NOMO-1 treated with dmso at 0.1 percent for 144 hours (cell line): ENCODE data around the gene RPRD2.
A peak's percentile ranks its signal among the peaks of the same experiment; 100 is the strongest.

Source experiments
- DNase-seq: peaks from one replicate; lab custom pipeline; 2025; ENCODE audit not compliant: unreplicated experiment; lab: John Stamatoyannopoulos, UW

The RPRD2 gene

DNA sequence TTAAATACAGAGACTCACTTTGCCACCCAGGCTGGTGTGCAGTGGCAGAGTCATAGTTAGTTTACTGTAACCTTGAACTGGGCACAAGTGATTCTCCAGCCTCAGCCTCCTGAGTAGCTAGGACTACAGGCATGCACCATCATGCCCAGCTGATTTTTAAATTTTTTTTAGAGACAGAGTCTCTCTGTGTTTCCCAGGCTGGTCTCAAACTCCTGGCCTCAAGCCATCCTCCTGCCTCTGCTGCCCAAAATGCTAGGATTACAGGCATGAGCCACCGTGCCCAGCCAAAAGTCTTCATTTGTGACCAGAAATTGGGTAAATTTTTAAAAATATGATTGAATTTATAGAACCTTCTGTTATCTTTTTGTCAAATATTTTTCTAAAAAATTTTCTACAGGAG is 105.3 kb downstream of the RPRD2 start:
- DNase-seq = no peak

GRCh38 chr1:150472601-150473200 is 108.8 kb downstream of the RPRD2 start:
- no peak for DNase-seq

DNA sequence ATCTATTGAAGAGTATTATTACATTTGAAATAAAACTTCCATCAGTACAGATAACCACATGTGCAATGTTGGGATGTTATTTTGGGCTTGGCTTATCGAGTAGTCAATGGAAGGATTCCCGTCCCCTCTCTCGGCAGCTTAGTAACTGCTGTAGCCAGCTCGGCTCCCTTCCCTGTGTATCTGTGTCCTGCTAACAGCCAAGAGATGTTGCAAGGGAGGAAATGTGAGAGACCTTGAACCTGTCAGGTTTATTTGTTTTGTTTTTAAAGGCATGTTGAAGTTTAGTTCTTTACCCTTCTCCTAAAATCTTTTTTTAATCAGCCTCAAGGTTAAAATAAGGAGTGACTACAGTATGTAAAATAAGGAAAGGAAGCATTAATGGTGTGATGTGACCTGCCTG is 109.7 kb downstream of the RPRD2 start:
- no peak for DNase-seq

DNA sequence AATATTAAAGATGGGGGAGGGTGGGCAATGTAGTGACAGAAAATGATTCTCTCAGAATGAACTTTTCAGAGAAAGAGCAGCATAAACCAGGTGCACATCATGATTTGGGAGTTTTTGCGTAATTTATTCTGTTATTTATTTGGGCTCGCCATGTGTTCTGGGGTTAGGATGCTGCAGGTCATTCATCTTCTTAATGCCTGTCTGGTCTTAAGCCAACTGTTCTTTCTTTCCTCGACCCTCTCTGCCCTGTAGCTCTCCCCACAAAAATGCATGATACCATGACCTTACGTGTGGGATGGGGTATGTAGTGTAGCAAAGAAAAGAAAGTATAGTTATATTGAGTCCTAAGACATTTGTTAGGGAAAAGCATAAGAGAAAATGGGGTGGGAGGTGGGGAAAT is 110.9 kb downstream of the RPRD2 start:
- DNase-seq = no peak

DNA sequence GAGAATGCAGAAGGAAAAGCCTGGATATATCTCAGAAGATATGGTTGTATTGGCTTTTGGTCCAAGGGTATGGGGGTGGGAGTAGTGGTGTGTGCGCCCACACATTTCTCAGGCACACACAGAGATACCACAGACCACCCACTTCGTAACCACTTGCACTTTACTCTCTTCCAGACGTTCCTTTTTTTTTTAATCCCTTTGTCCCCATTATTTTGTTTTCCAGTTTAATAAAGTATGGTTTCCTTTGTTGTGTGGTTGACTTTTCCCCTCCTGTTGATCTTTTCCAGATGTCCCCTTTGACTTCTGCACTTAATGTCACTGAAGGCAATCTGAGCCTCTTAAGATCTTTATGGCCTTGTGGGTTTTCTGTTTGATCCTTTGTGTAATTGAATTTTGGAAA is 112.8 kb downstream of the RPRD2 start:
- no peak for DNase-seq

DNA sequence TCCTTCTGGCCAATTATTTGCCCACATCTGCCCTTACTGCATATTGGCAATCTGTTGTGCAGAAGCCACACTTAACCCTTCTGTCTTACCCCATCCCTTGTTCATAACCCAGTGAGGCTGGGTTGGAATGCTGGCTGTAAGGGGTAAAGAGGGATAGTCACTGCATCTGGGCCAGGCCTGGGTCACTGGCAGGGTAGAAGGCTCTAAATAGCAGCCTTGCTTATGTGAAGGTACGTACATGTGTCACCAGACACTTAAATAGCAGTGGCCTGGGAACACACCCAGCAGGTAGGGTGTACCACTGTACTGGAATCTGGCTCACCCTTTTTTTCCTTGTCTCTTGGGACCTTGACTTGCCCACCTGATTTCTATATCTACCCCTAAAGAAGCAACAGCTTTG is 113.4 kb downstream of the RPRD2 start:
- DNase-seq = no peak

DNA sequence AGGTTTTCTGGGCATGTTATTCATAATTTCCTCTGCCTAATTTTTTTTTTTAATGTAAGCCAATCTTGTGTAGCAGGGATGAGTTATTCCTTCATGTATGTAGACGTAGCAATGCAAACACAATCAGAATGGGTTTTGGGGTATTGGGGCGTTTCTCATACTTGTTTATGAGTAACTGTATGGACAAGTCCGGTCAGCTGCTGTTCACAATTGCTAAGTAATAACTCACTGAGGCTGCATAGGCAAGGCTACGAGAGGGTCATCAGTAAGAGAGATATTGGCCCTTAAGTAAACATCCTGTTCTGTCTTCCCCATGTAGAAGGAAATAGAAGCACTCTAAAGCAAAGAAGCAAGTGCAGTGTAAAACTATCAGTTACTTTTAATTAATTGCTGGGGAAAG is 113.8 kb downstream of the RPRD2 start:
- no peak for DNase-seq

DNA sequence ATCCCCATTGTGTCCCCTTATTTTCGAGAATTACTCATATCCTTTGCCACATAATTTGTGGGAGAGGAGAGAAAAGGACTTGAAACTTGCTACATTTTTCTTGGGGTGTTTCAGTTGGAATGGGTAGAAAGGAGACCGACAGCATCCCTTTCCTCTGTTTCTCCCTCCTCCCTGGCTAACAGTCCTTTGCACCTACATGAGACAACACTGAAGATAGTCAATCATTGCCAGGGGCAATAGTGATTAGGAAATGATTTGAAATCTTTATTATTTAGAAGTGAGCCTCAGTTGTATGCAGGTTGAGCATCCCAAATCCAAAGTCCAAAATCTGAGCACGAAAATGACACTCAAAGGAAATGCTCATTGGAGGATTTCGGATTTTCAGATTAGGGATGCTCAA is 115.4 kb downstream of the RPRD2 start:
- no peak for DNase-seq

DNA sequence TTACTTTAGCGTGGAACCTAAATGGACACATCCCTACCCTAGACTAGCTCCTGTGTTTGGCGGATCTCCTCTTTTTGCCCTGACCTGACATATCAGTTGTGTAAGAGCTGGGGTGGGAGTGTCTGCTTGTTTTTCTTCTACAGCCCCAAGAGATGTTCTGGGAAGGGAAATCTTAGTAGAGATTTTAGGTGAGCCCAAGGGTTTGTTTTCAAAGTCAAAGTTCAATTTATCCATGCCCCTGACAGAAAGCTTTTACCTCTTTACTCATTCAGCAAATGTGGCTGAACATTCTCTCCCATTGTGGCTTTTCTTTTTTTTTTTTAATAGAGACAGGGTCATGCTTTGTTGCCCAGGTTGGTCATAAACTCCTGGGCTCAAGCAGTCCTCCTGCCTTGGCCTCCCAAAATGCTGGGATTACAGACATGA is 116.0 kb downstream of the RPRD2 start:
- no peak for DNase-seq

DNA sequence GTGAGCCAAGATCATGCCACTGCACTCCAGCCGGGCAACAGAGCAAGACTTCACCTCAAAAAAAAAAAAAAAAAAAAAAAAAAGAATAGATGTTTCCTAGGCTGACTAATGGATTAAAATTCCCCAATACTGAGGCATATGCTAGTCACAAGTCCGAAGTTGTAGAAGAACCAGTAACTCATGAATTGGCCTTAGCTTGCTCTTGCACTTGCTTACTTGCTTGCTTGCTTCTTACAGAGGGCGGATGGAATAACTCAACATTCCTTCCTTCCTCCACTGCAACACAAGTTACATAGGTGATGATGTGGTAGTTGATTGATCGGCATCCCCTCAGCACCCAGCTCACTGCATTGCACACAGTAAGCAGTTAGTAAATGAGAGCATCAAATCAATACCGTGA is 120.5 kb downstream of the RPRD2 start:
- DNase-seq = no peak

DNA sequence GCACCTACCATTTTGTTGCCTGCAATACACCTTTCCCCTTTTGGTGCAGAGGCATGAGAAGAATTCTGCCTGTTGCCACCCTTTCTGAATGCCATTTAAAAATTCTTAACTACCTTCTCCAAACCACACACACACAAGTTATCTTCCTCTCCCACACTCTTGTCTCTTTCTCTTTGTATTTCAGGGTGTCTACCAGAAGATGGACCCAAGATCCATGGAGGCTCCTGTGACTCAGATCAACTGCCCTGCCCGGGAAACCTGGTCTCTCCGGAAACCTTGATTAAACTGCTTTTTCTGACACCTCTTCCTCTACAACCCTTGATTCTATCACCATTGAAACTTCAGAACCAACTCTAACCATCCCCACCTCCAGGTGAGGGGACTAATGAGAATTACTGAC is 120.9 kb downstream of the RPRD2 start:
- peak; percentile 5 for DNase-seq

DNA sequence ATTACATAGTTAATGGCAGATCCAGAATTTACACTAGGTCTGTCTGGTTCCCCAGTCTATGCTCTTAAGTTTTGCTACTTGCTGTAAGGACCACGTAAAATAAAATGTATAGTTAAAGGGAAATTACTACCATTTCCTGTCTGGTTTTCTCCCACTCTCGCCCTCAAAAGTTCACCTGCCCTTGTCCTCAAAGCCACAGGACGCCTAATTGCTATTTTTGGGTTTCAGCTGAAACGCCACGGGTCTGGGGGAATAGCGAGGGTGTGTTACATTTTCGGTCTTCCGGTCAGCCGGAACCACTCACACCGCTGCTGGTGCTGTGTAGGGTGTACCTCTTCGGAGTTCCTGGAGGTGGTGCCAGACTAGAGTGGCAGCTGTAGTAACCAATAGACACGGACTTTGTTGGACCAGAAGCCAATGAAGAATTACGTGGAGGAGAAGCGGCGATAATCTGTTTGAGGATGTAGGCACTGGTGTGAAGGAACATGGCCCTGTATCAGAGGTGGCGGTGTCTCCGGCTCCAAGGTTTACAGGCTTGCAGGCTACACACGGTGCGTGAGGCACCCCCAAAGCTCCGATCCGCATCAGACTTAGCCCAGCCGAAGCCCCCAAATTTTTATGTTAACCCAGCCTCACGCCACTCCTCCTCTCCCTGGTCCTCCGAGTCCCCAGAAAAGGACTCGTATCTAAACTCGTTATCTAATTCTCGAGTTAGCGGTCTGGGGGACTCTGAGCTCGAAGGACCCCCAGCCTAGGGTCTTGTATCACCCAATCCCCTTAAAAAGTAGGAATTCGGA is 123.2 kb downstream of the RPRD2 start, which contains the start of gene TARS2:
TSS of gene TARS2 (plus strand) at position 454 of the 797 bp plus-strand sequence. CDS start at position 486, 32 bp downstream.
- peak; percentile 97 for DNase-seq

DNA sequence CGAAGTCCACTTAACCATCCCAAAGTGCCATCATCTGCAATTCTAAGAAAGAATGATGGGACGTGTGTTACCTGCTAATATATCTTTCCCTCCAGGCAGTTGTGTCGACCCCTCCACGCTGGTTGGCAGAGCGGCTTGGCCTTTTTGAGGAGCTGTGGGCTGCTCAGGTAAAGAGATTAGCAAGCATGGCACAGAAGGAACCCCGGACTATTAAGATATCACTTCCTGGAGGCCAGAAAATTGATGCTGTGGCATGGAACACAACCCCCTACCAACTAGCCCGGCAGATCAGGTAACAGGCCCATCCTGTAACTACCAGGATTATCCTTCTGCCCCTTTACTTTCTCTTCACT is 123.8 kb downstream of the RPRD2 start:
- DNase-seq = no peak

DNA sequence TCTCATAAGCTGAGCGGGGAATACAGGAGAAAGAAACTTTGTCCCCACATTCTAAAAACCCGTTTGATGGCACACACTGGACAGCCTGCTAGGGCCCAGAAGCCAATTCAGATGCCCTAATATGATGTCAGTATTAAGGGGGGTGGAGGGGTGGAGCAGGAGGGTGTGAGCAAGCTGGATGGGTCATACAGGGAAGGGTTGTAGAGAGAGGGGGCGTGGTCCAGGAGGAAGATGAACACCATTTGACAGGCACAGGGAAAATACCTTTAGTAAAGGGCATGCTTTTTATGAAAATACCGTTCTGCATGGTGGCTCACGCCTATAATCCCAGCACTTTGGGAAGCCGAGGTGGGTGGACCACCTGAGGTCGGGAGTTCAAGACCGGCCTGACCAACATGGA is 129.2 kb downstream of the RPRD2 start:
- DNase-seq = no peak

GRCh38 chr1:150498342-150498741 is 134.4 kb downstream of the RPRD2 start:
- no peak for DNase-seq

DNA sequence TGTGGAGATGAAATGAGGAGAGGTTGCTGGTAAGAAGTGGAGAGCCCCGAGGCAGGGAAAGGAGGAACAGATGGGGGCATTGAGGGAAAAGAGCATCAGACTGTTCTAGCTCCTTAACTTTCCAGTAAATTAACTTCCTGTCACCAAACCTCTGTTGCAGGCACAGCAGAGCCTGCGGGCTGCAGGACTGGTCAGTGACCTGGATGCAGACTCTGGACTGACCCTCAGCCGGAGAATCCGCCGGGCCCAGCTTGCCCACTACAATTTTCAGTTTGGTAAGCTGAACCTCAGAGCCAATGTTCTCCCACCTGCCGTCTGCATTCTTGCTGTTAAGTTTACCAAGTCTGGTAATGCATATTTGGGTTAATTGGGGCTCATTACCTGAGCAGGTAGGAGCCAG is 141.5 kb downstream of the RPRD2 start:
- no peak for DNase-seq

DNA sequence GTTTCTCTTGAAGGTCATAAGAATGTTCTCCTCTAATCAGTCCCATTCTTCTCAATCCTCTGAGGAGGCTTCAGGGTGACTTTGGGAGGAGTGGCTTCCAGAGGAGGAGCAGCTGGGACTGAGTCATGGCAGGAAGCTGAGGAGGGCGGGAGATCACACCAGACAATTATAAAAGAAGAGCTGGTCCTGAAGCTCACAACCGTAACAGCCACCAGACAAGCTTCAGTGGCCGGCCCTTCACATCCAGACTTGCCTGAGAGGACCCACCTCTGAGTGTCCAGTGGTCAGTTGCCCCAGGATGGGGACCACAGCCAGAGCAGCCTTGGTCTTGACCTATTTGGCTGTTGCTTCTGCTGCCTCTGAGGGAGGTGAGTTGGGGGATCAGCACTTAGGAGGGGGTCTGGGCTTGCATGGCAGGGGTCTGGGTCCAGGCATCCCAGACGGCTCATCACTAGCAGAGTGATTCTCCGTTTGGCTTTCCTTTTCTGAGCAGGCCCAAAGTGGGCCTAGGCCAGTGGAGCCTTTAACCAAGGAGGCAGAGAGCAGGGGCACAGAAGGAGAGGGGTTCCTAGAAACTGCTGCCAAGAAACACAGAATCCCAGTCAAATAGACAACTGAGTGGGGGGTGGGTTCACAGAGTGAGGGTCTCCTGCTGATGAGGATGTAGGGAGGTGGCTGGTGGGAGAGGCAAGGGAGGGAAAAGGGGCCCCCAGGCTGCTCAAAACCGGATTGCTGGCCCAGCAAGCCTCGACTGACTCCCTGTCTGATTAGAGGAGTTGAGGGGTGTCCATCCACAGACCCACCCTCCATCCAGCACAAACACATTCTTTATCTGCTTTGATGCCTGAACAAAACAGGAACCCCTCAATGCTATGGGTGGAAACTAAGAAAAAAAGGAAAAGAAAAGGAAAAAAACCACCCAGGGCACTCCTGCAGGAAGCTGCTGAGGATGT is 144.2 kb downstream of the RPRD2 start, which contains the start of gene ECM1:
TSS of gene ECM1 (plus strand) at position 198 of the 953 bp plus-strand sequence. CDS start at position 299, 101 bp downstream.
- DNase-seq = peak; percentile 31

DNA sequence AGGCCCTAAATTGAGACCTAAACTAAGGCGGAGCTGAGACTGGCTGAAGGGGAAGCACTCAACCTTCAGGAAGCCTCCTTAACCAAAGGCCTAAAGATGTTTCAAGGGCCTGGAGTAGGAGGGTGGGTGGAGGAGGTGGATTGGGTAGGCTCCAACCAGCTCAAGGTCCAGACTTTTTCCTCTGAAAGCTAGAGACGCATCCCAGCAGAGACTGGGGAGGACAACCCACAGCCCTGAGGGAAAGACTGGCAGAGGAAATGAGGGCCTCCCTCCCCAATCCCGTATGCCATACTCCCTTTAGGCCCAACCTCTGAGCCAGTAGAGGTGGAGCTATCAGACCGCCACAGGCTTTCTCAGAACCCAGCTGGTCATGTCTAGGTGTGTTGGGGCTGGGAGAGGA is 145.0 kb downstream of the RPRD2 start:
- DNase-seq = no peak

DNA sequence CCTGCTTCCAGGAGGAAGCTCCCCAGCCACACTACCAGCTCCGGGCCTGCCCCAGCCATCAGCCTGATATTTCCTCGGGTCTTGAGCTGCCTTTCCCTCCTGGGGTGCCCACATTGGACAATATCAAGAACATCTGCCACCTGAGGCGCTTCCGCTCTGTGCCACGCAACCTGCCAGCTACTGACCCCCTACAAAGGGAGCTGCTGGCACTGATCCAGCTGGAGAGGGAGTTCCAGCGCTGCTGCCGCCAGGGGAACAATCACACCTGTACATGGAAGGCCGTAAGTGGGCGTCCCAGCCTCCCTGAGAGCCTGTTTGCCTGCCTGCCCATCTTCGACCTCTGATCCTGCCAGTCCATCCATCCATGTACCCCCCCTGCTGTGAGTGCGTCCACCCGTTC is 147.6 kb downstream of the RPRD2 start:
- DNase-seq = no peak

DNA sequence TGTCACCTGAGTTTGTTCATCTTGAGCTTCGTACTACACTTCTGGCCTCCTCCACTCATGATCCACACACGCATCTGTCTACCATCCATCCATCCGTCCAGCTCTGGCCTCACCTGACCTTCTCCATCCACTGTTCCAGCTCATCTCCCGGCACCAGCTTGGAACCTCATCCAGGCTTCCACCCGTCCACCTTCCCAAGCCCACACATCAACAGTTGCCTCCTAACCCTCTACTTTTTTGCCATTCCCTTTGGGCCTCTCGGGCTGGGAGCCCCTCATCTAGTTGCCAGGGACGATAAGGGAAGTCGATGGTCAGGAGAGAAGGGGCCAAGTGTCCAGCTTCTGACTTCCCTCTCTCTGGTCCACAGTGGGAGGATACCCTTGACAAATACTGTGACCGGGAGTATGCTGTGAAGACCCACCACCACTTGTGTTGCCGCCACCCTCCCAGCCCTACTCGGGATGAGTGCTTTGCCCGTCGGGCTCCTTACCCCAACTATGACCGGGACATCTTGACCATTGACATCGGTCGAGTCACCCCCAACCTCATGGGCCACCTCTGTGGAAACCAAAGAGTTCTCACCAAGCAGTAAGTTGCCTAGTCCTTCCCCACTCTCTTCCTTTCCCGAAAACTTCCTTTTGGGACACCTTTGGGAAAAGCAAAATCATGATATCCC is 148.2 kb downstream of the RPRD2 start:
- no peak for DNase-seq

GRCh38 chr1:150512846-150513245 is 148.9 kb downstream of the RPRD2 start:
- no peak for DNase-seq
